ENCODE measurements around the gene MYO1E. TPM values are rescaled to one million over a fixed set of nuclear protein-coding genes. Genes with fewer than 3 reads are reported as not detected.

MYO1E gene
- total RNA-seq, 2 donors from 2014 or later: 66.3 to 92.0 TPM

DNA sequence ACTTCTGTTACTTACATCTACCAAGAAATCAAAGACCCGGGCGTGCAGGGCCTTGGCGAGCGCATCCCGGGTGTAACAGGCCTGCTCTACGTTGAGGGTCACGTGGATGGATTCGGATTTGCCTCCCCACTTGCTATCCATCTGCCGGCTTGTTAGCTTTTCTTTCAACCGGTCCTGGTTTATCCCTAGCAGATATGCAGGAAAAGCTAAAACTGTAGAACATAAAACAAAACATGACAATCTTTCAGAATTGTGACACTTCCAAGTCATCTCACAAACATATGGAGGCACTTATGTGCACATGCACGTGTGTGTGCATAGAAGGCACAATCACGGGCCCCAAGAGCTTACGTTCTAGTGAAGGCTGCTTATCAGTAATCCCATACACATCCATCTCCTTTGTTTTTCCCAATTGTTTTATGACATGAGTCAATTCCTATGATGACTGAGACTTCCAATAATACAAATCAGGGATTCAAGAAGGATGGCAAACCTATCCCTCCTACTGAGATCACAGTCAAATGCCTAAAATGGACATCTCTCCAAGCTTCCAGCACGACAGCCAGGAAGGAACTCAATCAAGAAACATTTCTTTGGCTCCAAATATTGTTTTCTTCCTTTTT, 154.7 kb downstream of the MYO1E start:
- no peak overlapping the region for H3K4me3 ChIP-seq
- no peaks in the 10 kb centered on the region for H3K36me3 ChIP-seq
- WGBS: 89% methylated on average over 14 of the region's 14 CpGs
- no peaks in the 10 kb centered on the region for H3K9me3 ChIP-seq
- no peak overlapping the region for H3K27ac ChIP-seq
- TF ChIP-seq, protein P1, sequence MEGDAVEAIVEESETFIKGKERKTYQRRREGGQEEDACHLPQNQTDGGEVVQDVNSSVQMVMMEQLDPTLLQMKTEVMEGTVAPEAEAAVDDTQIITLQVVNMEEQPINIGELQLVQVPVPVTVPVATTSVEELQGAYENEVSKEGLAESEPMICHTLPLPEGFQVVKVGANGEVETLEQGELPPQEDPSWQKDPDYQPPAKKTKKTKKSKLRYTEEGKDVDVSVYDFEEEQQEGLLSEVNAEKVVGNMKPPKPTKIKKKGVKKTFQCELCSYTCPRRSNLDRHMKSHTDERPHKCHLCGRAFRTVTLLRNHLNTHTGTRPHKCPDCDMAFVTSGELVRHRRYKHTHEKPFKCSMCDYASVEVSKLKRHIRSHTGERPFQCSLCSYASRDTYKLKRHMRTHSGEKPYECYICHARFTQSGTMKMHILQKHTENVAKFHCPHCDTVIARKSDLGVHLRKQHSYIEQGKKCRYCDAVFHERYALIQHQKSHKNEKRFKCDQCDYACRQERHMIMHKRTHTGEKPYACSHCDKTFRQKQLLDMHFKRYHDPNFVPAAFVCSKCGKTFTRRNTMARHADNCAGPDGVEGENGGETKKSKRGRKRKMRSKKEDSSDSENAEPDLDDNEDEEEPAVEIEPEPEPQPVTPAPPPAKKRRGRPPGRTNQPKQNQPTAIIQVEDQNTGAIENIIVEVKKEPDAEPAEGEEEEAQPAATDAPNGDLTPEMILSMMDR (IDR thresholded peaks at IDR 0.05): no peak
- TF ChIP-seq POLR2A (IDR thresholded peaks at IDR 0.05): no peak
- TF ChIP-seq POLR2AphosphoS5 (IDR thresholded peaks at IDR 0.05): no peak
- no peak for DNase-seq (ENCODE audit: low spot score)
- H3K27me3 ChIP-seq (replicated peaks; ENCODE audit: insufficient read depth): no peaks in the 10 kb centered on the region
- intact Hi-C loops (cut with DNase I): no loop called here
- H3K4me1 ChIP-seq (replicated peaks): no peaks in the 10 kb centered on the region

DNA sequence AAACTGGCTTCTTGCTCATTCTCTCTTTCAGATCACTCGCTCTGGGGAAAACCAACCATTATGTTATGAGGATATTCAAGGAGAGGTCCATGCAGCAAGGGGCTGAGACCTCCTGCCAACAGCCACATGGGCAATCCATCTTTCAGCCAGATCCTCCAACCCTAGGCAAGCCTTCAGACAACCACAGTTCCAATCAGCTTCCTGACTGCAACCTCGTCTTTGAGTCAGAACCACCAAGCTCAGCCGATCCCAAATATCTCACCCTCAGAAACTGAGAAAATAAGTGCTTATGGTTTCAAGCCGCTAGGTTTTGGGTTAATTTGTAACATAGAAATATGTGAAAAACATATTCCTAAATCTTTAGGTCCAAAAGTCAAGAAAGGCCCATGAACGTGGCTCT, 155.8 kb downstream of the MYO1E start:
- no peaks in the 10 kb centered on the region for H3K36me3 ChIP-seq
- no peak overlapping the region for H3K4me3 ChIP-seq
- H3K27ac ChIP-seq: no peak overlapping the region
- 94% methylated on average over 5 of the region's 5 CpGs for WGBS
- DNase-seq (ENCODE audit: low spot score): no peak
- intact Hi-C loops (cut with DNase I): no loop called here
- no peaks in the 10 kb centered on the region for H3K4me1 ChIP-seq (replicated peaks)
- H3K27me3 ChIP-seq (replicated peaks; ENCODE audit: insufficient read depth): no peaks in the 10 kb centered on the region
- TF ChIP-seq, protein P1 (IDR thresholded peaks at IDR 0.05): no peak
- no peak for TF ChIP-seq POLR2A (IDR thresholded peaks at IDR 0.05)
- no peak for TF ChIP-seq POLR2AphosphoS5 (IDR thresholded peaks at IDR 0.05)
- H3K9me3 ChIP-seq: no peaks in the 10 kb centered on the region

DNA sequence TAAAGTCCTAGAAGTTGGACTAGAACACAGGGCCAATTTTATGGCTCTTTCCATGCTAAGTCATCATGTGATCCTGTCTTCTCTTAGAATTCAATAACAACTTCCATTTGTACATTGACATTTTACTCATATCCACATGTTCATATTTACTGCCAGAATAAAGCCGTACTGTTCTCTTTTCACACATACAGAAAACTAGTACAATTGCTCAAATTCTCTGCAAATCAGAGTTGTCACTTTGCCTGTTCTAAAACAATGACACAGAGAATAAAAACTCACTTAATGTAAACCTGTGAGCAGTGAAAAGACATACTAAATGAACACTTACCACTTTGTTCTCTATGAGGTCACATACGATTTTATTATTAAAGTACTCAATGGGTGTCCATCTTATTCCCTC, 162.5 kb downstream of the MYO1E start:
- intact Hi-C loops (cut with DNase I): no loop called here
- WGBS: 82% methylated on average over 2 of the region's 2 CpGs
- Histone ChIP-seq H3K27ac (no peak overlapping the region), H3K36me3 (no peaks in the 10 kb centered on the region), H3K9me3 (no peaks in the 10 kb centered on the region), H3K4me1 (replicated peaks) (no peaks in the 10 kb centered on the region), H3K27me3 (replicated peaks; ENCODE audit: insufficient read depth) (no peaks in the 10 kb centered on the region), H3K4me3 (no peak overlapping the region)
- DNase-seq (ENCODE audit: low spot score): no peak
- TF ChIP-seq POLR2AphosphoS5 (IDR thresholded peaks at IDR 0.05) (no peak), POLR2A (IDR thresholded peaks at IDR 0.05) (no peak)
- TF ChIP-seq, protein P1 (IDR thresholded peaks at IDR 0.05): no peak

DNA sequence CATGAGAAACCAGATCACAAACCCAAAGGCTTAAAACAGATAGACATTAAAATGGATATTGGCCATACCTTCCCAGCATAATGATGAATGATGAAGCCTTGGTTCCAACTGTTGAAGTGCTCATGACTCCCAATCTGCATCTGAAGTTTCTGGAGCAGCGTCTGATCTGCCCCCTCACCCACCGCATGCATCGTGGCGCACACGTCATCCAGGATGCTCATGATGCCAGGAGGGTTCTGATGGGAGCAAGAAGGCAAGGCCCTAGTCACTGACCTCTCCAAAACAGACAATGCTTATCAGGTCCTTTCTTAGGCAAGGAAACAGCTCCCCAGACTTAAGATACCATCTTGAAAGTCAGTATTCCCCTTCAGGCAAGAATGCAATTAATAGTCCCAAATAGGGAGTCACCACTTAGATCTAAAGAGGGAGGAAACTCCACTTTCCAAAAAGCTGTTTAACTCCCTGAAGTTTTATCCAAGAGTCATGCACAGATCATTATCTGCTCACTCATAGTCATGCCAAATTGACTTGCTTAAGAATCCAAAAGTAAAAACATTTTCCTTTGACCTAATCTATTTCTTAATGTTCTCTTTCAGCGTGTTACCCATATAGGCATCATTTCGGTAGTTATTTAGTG, 163.9 kb downstream of the MYO1E start:
- WGBS: 71% methylated on average over 7 of the region's 7 CpGs
- Histone ChIP-seq H3K9me3 (no peaks in the 10 kb centered on the region), H3K27ac (no peak overlapping the region), H3K27me3 (replicated peaks; ENCODE audit: insufficient read depth) (no peaks in the 10 kb centered on the region), H3K4me3 (no peak overlapping the region), H3K36me3 (no peaks in the 10 kb centered on the region), H3K4me1 (replicated peaks) (no peaks in the 10 kb centered on the region)
- TF ChIP-seq POLR2A (IDR thresholded peaks at IDR 0.05) (no peak), POLR2AphosphoS5 (IDR thresholded peaks at IDR 0.05) (no peak)
- TF ChIP-seq, protein P1 (IDR thresholded peaks at IDR 0.05): no peak
- DNase-seq (ENCODE audit: low spot score): no peak
- intact Hi-C loops (cut with DNase I): no loop called here

DNA sequence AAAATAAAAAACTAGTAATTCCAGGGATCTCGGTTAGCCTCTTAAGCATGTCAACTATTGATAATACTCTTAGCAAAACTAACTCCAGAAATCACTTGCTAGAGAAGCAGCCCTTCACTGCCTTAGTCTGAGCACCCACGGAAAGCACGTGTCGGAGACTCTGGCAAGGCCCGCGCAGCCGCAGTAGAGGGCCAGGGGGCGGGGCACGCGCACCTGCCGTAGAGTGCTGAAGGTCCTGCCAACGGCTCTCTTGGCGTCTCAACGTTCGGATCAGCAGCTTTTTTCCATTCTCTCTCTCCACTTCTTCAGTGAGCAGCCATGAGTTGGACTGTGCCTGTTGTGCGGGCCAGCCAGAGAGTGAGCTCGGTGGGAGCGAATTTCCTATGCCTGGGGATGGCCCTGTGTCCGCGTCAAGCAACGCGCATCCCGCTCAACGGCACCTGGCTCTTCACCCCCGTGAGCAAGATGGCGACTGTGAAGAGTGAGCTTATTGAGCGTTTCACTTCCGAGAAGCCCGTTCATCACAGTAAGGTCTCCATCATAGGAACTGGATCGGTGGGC, 166.0 kb downstream of the MYO1E start, which contains the start of gene LDHAL6B:
Gene LDHAL6B, plus strand, starts transcription at position 221 of the 561 bp plus-strand sequence. Its CDS starts 98 bp downstream, at position 319.
- H3K4me1 ChIP-seq (replicated peaks): no peaks in the 10 kb centered on the region
- H3K9me3 ChIP-seq: no peaks in the 10 kb centered on the region
- no peaks in the 10 kb centered on the region for H3K36me3 ChIP-seq
- no peak within 1 kb of the TSS for H3K4me3 ChIP-seq
- no peak for TF ChIP-seq POLR2AphosphoS5 (IDR thresholded peaks at IDR 0.05)
- no peak for TF ChIP-seq POLR2A (IDR thresholded peaks at IDR 0.05)
- TF ChIP-seq, protein P1 (IDR thresholded peaks at IDR 0.05): no peak
- DNase-seq (ENCODE audit: low spot score): no peak
- 93% methylated on average over 30 of the region's 30 CpGs for WGBS
- H3K27me3 ChIP-seq (replicated peaks; ENCODE audit: insufficient read depth): no peaks in the 10 kb centered on the region
- intact Hi-C loops (cut with DNase I): no loop called here
- no peak within 1 kb of the TSS for H3K27ac ChIP-seq

All from prostate gland (tissue), 2 donors.